GM12878 (cell line): Measurements from ENCODE around the gene LYRM4. TPM values are rescaled to one million over a fixed set of nuclear protein-coding genes. Genes with fewer than 3 reads are reported as not detected.

Source experiments
- ATF3 ChIP-seq: IDR thresholded peaks from 2 replicates; pipeline ENCODE4 v1.6.1; 2011; ENCODE audit warnings: low read depth, mild to moderate bottlenecking, low read length, moderate library complexity, borderline replicate concordance; ENCODE audit errors: extremely low read depth
- BACH1 ChIP-seq: fragments of 450-650 bp; IDR thresholded peaks from 2 replicates; pipeline ENCODE4 v1.6.1; 2017; ENCODE audit warnings: mild to moderate bottlenecking, borderline replicate concordance
- BRCA1 ChIP-seq: IDR thresholded peaks from 2 replicates; pipeline ENCODE4 v1.6.1; 2011; ENCODE audit warnings: low read depth, low read length, improper control_type of control experiment
- CBX3 ChIP-seq: fragments of 200-600 bp; sonication (generic); IDR thresholded peaks from 2 replicates; pipeline ENCODE4 v1.6.1; 2016; ENCODE audit warnings: low read depth, borderline replicate concordance
- CHD4 ChIP-seq: fragments of 200-600 bp; sonication (generic); IDR thresholded peaks from 2 replicates; pipeline ENCODE4 v1.6.1; 2016; ENCODE audit warnings: mild to moderate bottlenecking
- CREB1 ChIP-seq: IDR thresholded peaks from 2 replicates; pipeline ENCODE4 v1.6.1; 2012; ENCODE audit warnings: low read depth, mild to moderate bottlenecking, inconsistent platforms
- E2F4 ChIP-seq: IDR thresholded peaks from 2 replicates; pipeline ENCODE4 v1.6.1; 2012; ENCODE audit warnings: low read depth, low read length, improper control_type of control experiment
- EED ChIP-seq: sonication (generic); IDR thresholded peaks from 2 replicates; pipeline ENCODE4 v1.6.1; 2016; ENCODE audit warnings: antibody characterized with exemption, low read depth
- EGR1 ChIP-seq, 2 experiments: IDR thresholded peaks; 1 replicate in 1 of 2; 2 replicates in 1 of 2; pipeline ENCODE4 v1.6.1; 2011 to 2012; ENCODE audit warnings: low read depth in 2 of 2, low read length in 2 of 2, borderline replicate concordance in 1 of 2, mild to moderate bottlenecking in 1 of 2, moderate library complexity in 1 of 2
- ESRRA ChIP-seq: IDR thresholded peaks from 2 replicates; pipeline ENCODE4 v1.6.1; 2012; ENCODE audit warnings: mild to moderate bottlenecking, low read length, improper control_type of control experiment
- EZH2 ChIP-seq: IDR thresholded peaks from 2 replicates; pipeline ENCODE4 v1.6.1; 2012; ENCODE audit warnings: low read depth, mild to moderate bottlenecking, control low read depth, inconsistent platforms, low read length, borderline replicate concordance; ENCODE audit not compliant: control insufficient read depth
- FOXM1 ChIP-seq: IDR thresholded peaks from 2 replicates; pipeline ENCODE4 v1.6.1; 2012; ENCODE audit warnings: low read depth, mild to moderate bottlenecking, inconsistent platforms, low read length, moderate library complexity
- HDAC6 ChIP-seq: fragments of 200-600 bp; sonication (generic); IDR thresholded peaks from one replicate; pipeline ENCODE4 v1.8.0; 2017; ENCODE audit warnings: antibody characterized with exemption; ENCODE audit not compliant: unreplicated experiment
- MEF2A ChIP-seq: IDR thresholded peaks from 2 replicates; pipeline ENCODE4 v1.6.1; 2011; ENCODE audit warnings: low read depth, mild to moderate bottlenecking, low read length, moderate library complexity; ENCODE audit not compliant: insufficient read depth
- NBN ChIP-seq: fragments of 450-650 bp; IDR thresholded peaks from 2 replicates; pipeline ENCODE4 v1.6.1; 2016
- NFYA ChIP-seq: IDR thresholded peaks from 2 replicates; pipeline ENCODE4 v1.6.1; 2011; ENCODE audit warnings: low read depth, mild to moderate bottlenecking, low read length, improper control_type of control experiment, borderline replicate concordance
- PML ChIP-seq: IDR thresholded peaks from 2 replicates; pipeline ENCODE4 v1.6.1; 2012; ENCODE audit warnings: low read length, inconsistent platforms
- POLR2A ChIP-seq: IDR thresholded peaks from 2 replicates; pipeline ENCODE4 v1.6.1; 2011; ENCODE audit warnings: low read depth, mild to moderate bottlenecking, low read length
- POLR2AphosphoS5 ChIP-seq: IDR thresholded peaks from 2 replicates; pipeline ENCODE4 v1.6.1; 2011; ENCODE audit warnings: mild to moderate bottlenecking, low read length, inconsistent platforms
- RAD51 ChIP-seq: fragments of 450-650 bp; IDR thresholded peaks from 2 replicates; pipeline ENCODE4 v1.6.1; 2016; ENCODE audit warnings: moderate library complexity, mild to moderate bottlenecking, inconsistent platforms
- RELA ChIP-seq: fragments of 450-650 bp; IDR thresholded peaks from 2 replicates; pipeline ENCODE4 v1.8.0; 2014; ENCODE audit warnings: borderline replicate concordance; ENCODE audit not compliant: partially characterized antibody
- RUNX3 ChIP-seq: IDR thresholded peaks from 2 replicates; pipeline ENCODE4 v1.6.1; 2012; ENCODE audit warnings: low read length, inconsistent platforms
- SIX5 ChIP-seq: IDR thresholded peaks from 2 replicates; pipeline ENCODE4 v1.6.1; 2011; ENCODE audit warnings: mild to moderate bottlenecking, low read depth, low read length, moderate library complexity; ENCODE audit not compliant: severe bottlenecking
- SMC3 ChIP-seq: IDR thresholded peaks from 2 replicates; pipeline ENCODE4 v1.6.1; 2011; ENCODE audit warnings: low read length, improper control_type of control experiment, borderline replicate concordance
- SREBF2 ChIP-seq: IDR thresholded peaks from 2 replicates; pipeline ENCODE4 v1.6.1; 2012; ENCODE audit warnings: mild to moderate bottlenecking, low read length
- STAT1 ChIP-seq: fragments of 450-650 bp; conservative IDR thresholded peaks from 2 replicates; pipeline ENCODE4 v1.6.1; 2014; ENCODE audit warnings: antibody characterized with exemption, mild to moderate bottlenecking
- STAT3 ChIP-seq: IDR thresholded peaks from 2 replicates; pipeline ENCODE4 v1.6.1; 2011; ENCODE audit warnings: low read depth, low read length, improper control_type of control experiment
- TARDBP ChIP-seq: IDR thresholded peaks from 2 replicates; pipeline ENCODE4 v1.6.1; 2016; ENCODE audit warnings: borderline replicate concordance
- TCF3 ChIP-seq: IDR thresholded peaks from 2 replicates; pipeline ENCODE4 v1.6.1; 2012; ENCODE audit warnings: low read depth, mild to moderate bottlenecking, low read length, borderline replicate concordance; ENCODE audit not compliant: insufficient read depth
- TCF7 ChIP-seq: IDR thresholded peaks from 2 replicates; pipeline ENCODE4 v1.6.1; 2014; ENCODE audit warnings: antibody characterized with exemption, borderline replicate concordance
- ZBTB33 ChIP-seq: fragments of 450-650 bp; IDR thresholded peaks from 2 replicates; pipeline ENCODE4 v1.6.1; 2017; ENCODE audit warnings: mild to moderate bottlenecking
- polyA plus RNA-seq, 11 experiments: library from polyadenylated mRNA; depleted of rRNA in 4 of 11; unstranded in 6 of 11; stranded (reverse) in 5 of 11; fragments of >200 nt; fragmentation: Nextera tagmentation in 4 of 11; fragmentation: Illumina TruSeq in 1 of 11; extraction: Ambion mirVana in 4 of 11; extraction: Trizol in 1 of 11; gene quantifications; 1 replicate in 1 of 11; 2 replicates in 10 of 11; pipeline versions ENCODE4 v1.2.1 to v1.2.3, GENCODE V29; 2011 to 2016; ENCODE audit warnings: inconsistent platforms in 2 of 11, missing spikeins in 2 of 11, low read depth in 1 of 11
- total RNA-seq, 4 experiments: library from RNA; depleted of rRNA in 3 of 4; stranded (reverse); fragments of >200 nt in 3 of 4; fragmentation: Illumina TruSeq in 1 of 4; extraction: Trizol in 1 of 4; gene quantifications; 2 replicates each; pipeline versions ENCODE4 v1.2.1 to v1.2.3, GENCODE V29; 2013 to 2021

The LYRM4 gene
- total and polyA plus RNA-seq, 10 of the 15 experiments (the other 5 are each of a cell fraction or from before 2014, with no cell fraction given): 32.7 to 66.8 (median 44.0) TPM

- TF ChIP-seq CBX3 (no peak), SMC3 (no peak; the same call in 1 of the 2 replicates), EZH2 (no peak), BRCA1 (no peak), TCF3 (no peak), E2F4 (no peak), SIX5 (peak; percentile 45), STAT1 (peak; percentile 76; the same call in 1 of the 2 replicates), NBN (peak; percentile 91), RELA (peak; percentile 81), MEF2A (no peak), HDAC6 (no peak), TARDBP (no peak), RAD51 (no peak), NFYA (no peak), SREBF2 (no peak), EGR1 (IDR thresholded peaks at IDR 0.05; ENCODE audit: borderline replicate concordance in 1 of 2, low read depth in 2 of 2, low read length in 2 of 2) (peak in 1 of 2 experiments; percentile 94; a peak in 2 of 3 replicates), RUNX3 (peak; percentile 89), EED (no peak), ZBTB33 (peak; percentile 95), BACH1 (peak; percentile 60; the same call in 1 of the 2 replicates), POLR2A (peak; percentile 64), PML (no peak; the same call in 1 of the 2 replicates), ATF3 (no peak), STAT3 (no peak), ESRRA (peak; percentile 65; the same call in 1 of the 2 replicates), POLR2AphosphoS5 (no peak; the same call in 1 of the 2 replicates), CREB1 (peak; percentile 69; the same call in 1 of the 2 replicates), CHD4 (no peak), FOXM1 (no peak; the same call in 1 of the 2 replicates), TCF7 (no peak)
Observed at GRCh38 chr6:5260661-5261544, at the start of gene LYRM4, which contains the start of gene FARS2 (continued).
